SJSA1 (cell line): ENCODE data around the gene KAZN. TPM values are rescaled to one million over a fixed set of nuclear protein-coding genes. Genes with fewer than 3 reads are reported as not detected.

Experiments
- DNase-seq, 2 experiments: peaks; one replicate each; pipeline ENCODE4 v3.0.0-alpha.2; 2015 to 2020; ENCODE audit warnings: low spot score in 2 of 2, low read depth in 1 of 2
- H3K27ac ChIP-seq: fragments of 250-450 bp; sonication (Bioruptor Pico); 2 replicates; pipeline ENCODE4 v1.5.1; 2020; ENCODE audit warnings: mild to moderate bottlenecking, moderate library complexity
- H3K27me3 ChIP-seq: fragments of 250-450 bp; sonication (Bioruptor Pico); replicated peaks from 2 replicates; pipeline ENCODE4 v1.5.1; 2020; ENCODE audit warnings: mild to moderate bottlenecking, moderate library complexity
- H3K36me3 ChIP-seq: fragments of 250-450 bp; sonication (Bioruptor Pico); 2 replicates; pipeline ENCODE4 v1.5.1; 2020; ENCODE audit warnings: mild to moderate bottlenecking
- H3K4me1 ChIP-seq: fragments of 250-450 bp; sonication (Bioruptor Pico); replicated peaks from 2 replicates; pipeline ENCODE4 v1.6.1; 2021; ENCODE audit warnings: mild to moderate bottlenecking
- H3K4me3 ChIP-seq: fragments of 250-450 bp; sonication (Bioruptor Pico); 2 replicates; pipeline ENCODE4 v1.5.1; 2020; ENCODE audit warnings: mild to moderate bottlenecking
- H3K9me3 ChIP-seq: fragments of 250-450 bp; sonication (Bioruptor Pico); replicated peaks from 2 replicates; pipeline ENCODE4 v1.5.1; 2020; ENCODE audit warnings: mild to moderate bottlenecking
- total RNA-seq: library from RNA; depleted of rRNA; stranded (reverse); fragments of >200 nt; shearing (Covaris generic); gene quantifications from 2 replicates; pipeline ENCODE4 v1.2.3, GENCODE V29; 2014

Gene KAZN
- total RNA-seq, 1 experiment from 2014 or later: 4.2 TPM

GRCh38 chr1:15089258-15089992, 490.9 kb downstream of the KAZN start:
- peak in 1 of 2 experiments; percentile 42 for DNase-seq
- H3K36me3 ChIP-seq: no peaks in the 10 kb centered on the region
- peaks cover 35% of the 10 kb centered on the region for H3K4me1 ChIP-seq
- H3K27ac ChIP-seq: peak overlapping the region; percentile 67
- no peaks in the 10 kb centered on the region for H3K9me3 ChIP-seq
- H3K4me3 ChIP-seq: no peak overlapping the region
- H3K27me3 ChIP-seq: no peaks in the 10 kb centered on the region

- Histone ChIP-seq H3K4me3 (no peak overlapping the region), H3K27ac (no peak overlapping the region), H3K9me3 (no peaks in the 10 kb centered on the region), H3K36me3 (no peaks in the 10 kb centered on the region), H3K27me3 (no peaks in the 10 kb centered on the region), H3K4me1 (peaks cover 35% of the 10 kb centered on the region)
- no peak for DNase-seq
These were observed 491.9 kb downstream of the KAZN start for GRCh38 chr1:15090373-15090772.

GRCh38 chr1:15094056-15094455, 495.6 kb downstream of the KAZN start:
- Histone ChIP-seq H3K9me3 (no peaks in the 10 kb centered on the region), H3K4me1 (peaks cover 17% of the 10 kb centered on the region), H3K27ac (no peak overlapping the region), H3K27me3 (no peaks in the 10 kb centered on the region), H3K4me3 (no peak overlapping the region), H3K36me3 (no peaks in the 10 kb centered on the region)
- no peak for DNase-seq

- H3K4me1 ChIP-seq: peaks cover 9% of the 10 kb centered on the region
- no peak overlapping the region for H3K27ac ChIP-seq
- no peaks in the 10 kb centered on the region for H3K27me3 ChIP-seq
- H3K4me3 ChIP-seq: no peak overlapping the region
- H3K36me3 ChIP-seq: no peaks in the 10 kb centered on the region
- no peaks in the 10 kb centered on the region for H3K9me3 ChIP-seq
- no peak for DNase-seq
These were observed 496.4 kb downstream of the KAZN start for GRCh38 chr1:15094719-15095495.

- no peaks in the 10 kb centered on the region for H3K36me3 ChIP-seq
- H3K27ac ChIP-seq: no peak overlapping the region
- no peaks in the 10 kb centered on the region for H3K9me3 ChIP-seq
- H3K4me1 ChIP-seq: peaks cover 3% of the 10 kb centered on the region
- no peak overlapping the region for H3K4me3 ChIP-seq
- no peaks in the 10 kb centered on the region for H3K27me3 ChIP-seq
- DNase-seq: no peak
These were observed 497.0 kb downstream of the KAZN start for GRCh38 chr1:15095496-15095875.

- H3K4me1 ChIP-seq: no peaks in the 10 kb centered on the region
- DNase-seq: no peak
- H3K9me3 ChIP-seq: no peaks in the 10 kb centered on the region
- no peak overlapping the region for H3K27ac ChIP-seq
- no peak overlapping the region for H3K4me3 ChIP-seq
- H3K27me3 ChIP-seq: no peaks in the 10 kb centered on the region
- H3K36me3 ChIP-seq: no peaks in the 10 kb centered on the region
These were observed 497.8 kb downstream of the KAZN start for GRCh38 chr1:15096293-15096692.

- no peaks in the 10 kb centered on the region for H3K27me3 ChIP-seq
- no peak overlapping the region for H3K27ac ChIP-seq
- no peaks in the 10 kb centered on the region for H3K4me1 ChIP-seq
- H3K36me3 ChIP-seq: no peaks in the 10 kb centered on the region
- no peaks in the 10 kb centered on the region for H3K9me3 ChIP-seq
- no peak overlapping the region for H3K4me3 ChIP-seq
- DNase-seq: no peak
These were observed 500.0 kb downstream of the KAZN start for GRCh38 chr1:15098176-15099125.

GRCh38 chr1:15099441-15100120, 501.1 kb downstream of the KAZN start:
- Histone ChIP-seq H3K4me3 (no peak overlapping the region), H3K4me1 (no peaks in the 10 kb centered on the region), H3K27ac (no peak overlapping the region), H3K9me3 (peaks cover 2% of the 10 kb centered on the region; the same call in 1 of the 2 replicates), H3K27me3 (no peaks in the 10 kb centered on the region), H3K36me3 (no peaks in the 10 kb centered on the region)
- DNase-seq: no peak

GRCh38 chr1:15100121-15100879, 501.8 kb downstream of the KAZN start:
- H3K4me3 ChIP-seq: no peak overlapping the region
- DNase-seq: peak in 1 of 2 experiments; percentile 28
- H3K4me1 ChIP-seq: no peaks in the 10 kb centered on the region
- no peak overlapping the region for H3K27ac ChIP-seq
- H3K27me3 ChIP-seq: no peaks in the 10 kb centered on the region
- H3K9me3 ChIP-seq: peaks cover 4% of the 10 kb centered on the region; the same call in 1 of the 2 replicates
- H3K36me3 ChIP-seq: no peaks in the 10 kb centered on the region

- Histone ChIP-seq H3K4me1 (no peaks in the 10 kb centered on the region), H3K9me3 (peaks cover 4% of the 10 kb centered on the region; the same call in 1 of the 2 replicates), H3K27ac (no peak overlapping the region), H3K4me3 (no peak overlapping the region), H3K36me3 (no peaks in the 10 kb centered on the region), H3K27me3 (no peaks in the 10 kb centered on the region)
- no peak for DNase-seq
These were observed 502.6 kb downstream of the KAZN start for GRCh38 chr1:15100880-15101760.

GRCh38 chr1:15101801-15102200, 503.3 kb downstream of the KAZN start:
- H3K4me3 ChIP-seq: no peak overlapping the region

GRCh38 chr1:15102646-15103045, 504.2 kb downstream of the KAZN start:
- Histone ChIP-seq H3K4me3 (no peak overlapping the region), H3K36me3 (no peaks in the 10 kb centered on the region), H3K27ac (no peak overlapping the region), H3K27me3 (no peaks in the 10 kb centered on the region), H3K9me3 (peaks cover 4% of the 10 kb centered on the region; the same call in 1 of the 2 replicates), H3K4me1 (no peaks in the 10 kb centered on the region)
- DNase-seq: no peak

More at GRCh38 chr1:15101801-15102200, 503.3 kb downstream of the KAZN start:
- no peak for DNase-seq
- H3K4me1 ChIP-seq: no peaks in the 10 kb centered on the region
- H3K27ac ChIP-seq: no peak overlapping the region
- H3K27me3 ChIP-seq: no peaks in the 10 kb centered on the region
- peaks cover 4% of the 10 kb centered on the region; the same call in 1 of the 2 replicates for H3K9me3 ChIP-seq
- H3K36me3 ChIP-seq: no peaks in the 10 kb centered on the region
